ENCODE measurements around the gene ARHGEF4.
A peak's percentile ranks its signal among the peaks of the same experiment; 100 is the strongest.
"Not testable (repeated sequence)": the region's sequence is repeated elsewhere in the genome, so short reads cannot be mapped to it uniquely, and the experiment has no call there.

The ARHGEF4 gene

DNA sequence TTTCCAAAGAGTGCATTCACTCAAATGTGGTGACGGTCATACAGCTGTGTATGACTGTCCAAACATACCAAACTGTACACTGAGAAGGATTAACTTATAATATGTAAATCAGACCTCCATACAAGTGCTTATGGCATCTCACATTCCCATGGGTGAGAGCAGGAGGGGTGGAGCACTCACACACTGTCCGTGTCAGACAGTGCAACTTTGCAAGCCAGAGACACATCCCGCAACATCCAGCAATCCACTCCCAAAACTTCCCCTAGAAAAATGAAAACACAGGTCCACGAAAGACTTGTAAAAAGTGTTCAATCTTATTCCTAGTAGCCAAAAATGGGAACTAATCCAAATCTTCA, 220.2 kb downstream of the ARHGEF4 start:
- DNase-seq = no peak

GRCh38 chr2:131058214-131058843, 221.6 kb downstream of the ARHGEF4 start:
- DNase-seq = no peak

DNA sequence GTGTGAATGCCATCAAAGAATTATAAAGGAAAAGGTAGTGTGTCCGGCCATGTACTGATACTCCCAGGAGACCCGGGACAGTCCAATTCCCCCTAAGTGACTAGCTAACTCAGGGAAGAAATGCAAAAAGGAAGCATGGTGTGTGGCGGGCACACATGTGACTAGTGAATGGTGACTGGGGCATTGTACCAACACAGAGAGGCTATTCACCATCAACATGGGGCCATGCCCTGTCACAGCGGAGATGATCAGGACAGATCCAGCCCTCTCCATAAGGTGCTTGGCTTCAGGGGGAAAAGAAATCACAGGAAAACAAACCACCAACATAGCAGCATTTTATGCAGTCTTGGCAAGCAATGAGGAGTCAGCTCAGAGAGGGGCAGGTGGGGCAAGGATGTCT, 222.2 kb downstream of the ARHGEF4 start:
- no peak for DNase-seq

- no peak for DNase-seq
Measured at GRCh38 chr2:131063501-131064283, 227.0 kb downstream of the ARHGEF4 start.

- no peak for DNase-seq
Measured at GRCh38 chr2:131064589-131065512, 228.1 kb downstream of the ARHGEF4 start.

GRCh38 chr2:131067465-131068125, 230.9 kb downstream of the ARHGEF4 start:
- DNase-seq = no peak

DNA sequence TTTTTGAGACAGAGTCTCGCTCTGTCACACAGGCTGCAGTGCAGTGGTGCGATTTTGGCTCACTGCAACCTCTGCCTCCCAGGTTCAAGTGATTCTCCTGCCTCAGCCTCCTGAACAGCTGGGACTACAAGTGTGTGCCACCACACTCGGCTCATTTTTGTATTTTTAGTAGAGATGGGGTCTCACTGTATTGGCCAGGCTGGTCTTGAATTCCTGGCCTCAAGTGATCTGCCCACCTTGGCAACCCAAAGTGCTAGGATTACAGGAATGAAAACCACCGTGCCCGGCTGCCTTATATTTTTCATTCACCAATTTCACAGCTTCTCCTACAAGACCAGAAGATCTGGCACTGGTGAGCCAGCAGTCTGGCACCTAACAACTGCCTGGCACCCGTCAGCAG, 231.5 kb downstream of the ARHGEF4 start:
- DNase-seq = not testable (repeated sequence)

- DNase-seq = not testable (repeated sequence)
Measured at GRCh38 chr2:131075578-131075977, 238.9 kb downstream of the ARHGEF4 start.

DNA sequence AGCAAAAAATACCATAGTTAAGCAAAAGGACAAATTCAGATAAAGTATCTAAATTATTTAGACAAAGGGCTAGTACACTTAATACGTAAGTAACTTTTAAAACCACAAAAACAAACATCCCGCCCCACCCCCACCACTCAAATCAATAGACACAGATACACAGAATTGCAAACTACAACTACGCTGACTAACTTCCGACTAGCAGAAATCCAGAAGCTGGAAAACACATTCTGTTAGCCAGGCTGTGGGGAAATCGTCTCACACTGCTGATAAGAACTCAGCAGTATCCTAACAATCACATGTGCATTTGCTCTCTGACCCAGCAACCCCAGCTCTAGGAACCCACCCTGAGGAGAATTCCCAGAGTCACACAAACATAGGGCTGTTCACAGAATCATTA, 240.0 kb downstream of the ARHGEF4 start:
- no peak for DNase-seq

- DNase-seq = no peak
Measured at GRCh38 chr2:131077182-131077846, 240.6 kb downstream of the ARHGEF4 start.

DNA sequence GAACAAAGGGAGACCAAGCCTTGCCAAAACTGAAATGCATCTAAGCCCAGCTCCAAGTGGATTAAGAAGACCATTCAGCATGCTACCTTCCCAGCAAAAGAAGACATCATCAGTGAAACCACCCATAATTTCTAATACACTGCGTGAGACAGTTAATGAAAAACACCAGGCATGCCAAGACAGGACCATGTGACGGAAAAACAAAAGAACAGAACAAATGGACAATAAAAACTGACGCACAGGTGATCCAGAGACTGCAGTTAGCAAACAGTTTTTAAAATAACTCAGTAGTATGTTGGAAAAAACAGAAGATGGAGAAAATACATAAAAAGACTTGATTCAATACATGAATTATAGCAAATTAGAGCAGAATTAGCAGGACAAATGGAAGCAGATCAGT, 241.3 kb downstream of the ARHGEF4 start:
- no peak for DNase-seq

GRCh38 chr2:131079931-131080330, 243.2 kb downstream of the ARHGEF4 start:
- not testable (repeated sequence) for DNase-seq

DNA sequence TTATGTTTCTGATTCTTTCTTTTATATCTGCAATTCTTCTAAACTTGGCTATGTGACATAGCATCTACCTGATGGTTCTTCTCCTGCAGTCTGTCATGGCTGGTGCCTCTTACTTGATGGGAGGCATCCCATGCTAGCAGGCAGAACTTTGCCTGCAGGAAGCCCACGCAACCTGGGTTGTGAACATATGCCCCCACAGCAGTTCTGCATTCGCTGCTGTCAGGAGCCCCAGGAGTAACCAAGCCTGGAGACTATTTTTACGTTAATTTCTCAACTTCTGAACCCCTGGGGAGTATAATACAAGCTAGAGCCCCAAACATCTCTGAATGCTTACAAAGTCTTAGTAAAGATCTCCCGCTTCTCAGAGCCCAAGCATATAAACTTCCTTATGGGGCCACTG, 244.5 kb downstream of the ARHGEF4 start:
- DNase-seq = no peak

DNA sequence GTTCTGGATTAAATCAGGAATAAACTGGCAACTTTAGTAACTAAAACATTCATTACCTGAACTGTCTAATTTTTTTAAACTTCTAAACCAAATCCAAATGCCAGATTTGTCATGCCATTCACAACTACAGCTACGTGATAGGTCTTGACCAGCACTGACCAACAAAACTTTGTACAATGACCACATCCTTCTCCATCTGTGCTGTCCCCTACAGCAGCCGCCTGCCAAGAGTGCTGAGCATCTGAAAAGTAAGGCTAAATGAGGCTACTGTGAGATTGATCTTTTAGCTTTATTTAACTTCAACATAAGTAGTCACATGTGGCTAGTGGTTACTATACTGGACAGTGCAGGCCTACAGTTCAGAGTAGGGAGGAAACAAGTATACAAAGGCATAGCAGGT, 248.9 kb downstream of the ARHGEF4 start:
- no peak for DNase-seq

GRCh38 chr2:131092458-131093005, 255.8 kb downstream of the ARHGEF4 start:
- DNase-seq = no peak

DNA sequence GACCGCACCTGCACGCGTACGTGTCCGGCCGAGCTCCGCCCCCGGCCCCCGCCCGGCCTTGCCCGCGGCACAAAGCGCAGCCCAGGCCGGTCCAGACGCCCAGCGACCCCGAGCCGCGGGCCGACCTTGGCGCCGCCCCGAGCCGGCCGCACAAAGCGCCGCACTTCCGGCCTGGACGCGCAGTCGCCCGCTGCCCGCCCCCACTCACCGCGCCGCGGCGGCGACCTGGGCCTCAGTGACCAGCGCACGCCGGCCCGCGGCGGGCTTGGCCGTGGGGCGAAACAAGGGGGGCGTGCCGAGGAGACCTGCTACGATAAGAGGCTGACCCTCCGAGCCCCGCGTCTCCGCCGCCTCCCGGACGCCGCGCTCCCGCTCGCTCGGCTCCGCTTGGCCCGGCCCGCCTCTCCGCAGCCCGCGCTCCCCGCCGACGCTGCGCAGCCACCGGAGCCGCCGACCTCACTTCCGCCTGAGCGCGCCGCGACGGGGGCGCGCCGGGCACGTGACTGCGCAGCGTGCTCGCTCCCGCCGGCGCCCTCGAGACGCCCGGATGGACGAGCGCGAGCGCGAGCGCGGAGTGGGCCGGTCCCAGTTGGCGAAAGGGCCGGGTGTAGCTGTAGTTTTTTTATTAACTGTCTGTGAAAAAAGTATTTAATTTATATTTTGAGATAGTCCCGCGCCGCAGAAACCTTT, 256.4 kb downstream of the ARHGEF4 start, which contains the start of gene FAM168B:
FAM168B (minus strand) TSS at position 455 of the 690 bp plus-strand sequence. CDS start 10,814 bp downstream, outside the sequence.
- DNase-seq = peak; percentile 70 to 91

DNA sequence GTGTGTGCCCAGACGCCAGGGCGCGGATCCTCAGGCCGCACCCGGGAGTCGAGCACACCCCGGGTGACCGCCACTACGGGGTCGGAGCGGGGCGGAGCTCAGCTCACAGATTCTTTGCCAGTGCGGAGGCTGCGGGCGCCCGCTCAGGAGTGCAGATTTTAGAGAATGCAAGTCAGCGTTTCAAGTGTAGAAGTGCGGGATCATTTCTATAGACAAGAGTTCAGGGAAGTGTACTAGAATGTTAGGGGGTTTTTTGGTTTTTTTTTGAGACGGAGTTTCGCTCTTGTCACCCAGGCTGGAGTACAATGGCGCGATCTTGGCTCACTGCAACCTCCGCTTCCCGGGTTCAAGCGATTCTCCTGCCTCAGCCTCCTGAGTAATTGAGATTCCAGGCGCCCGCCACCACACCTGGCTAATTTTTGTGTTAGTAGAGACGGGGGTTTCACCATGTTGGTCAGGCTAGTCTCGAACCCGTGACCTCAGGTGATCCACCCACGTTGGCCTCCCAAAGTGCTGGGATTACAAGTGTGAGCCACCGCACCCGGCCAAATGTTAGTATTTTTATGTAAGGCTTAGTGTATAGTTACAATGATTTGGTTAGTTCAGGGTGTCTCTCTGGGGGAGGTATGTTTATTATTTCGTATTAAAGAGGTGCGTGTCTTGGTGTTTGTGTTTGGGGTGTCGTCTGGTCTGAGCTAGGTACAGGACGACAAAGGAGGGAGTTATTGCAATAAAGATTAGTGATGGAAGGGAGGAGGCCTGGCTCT, 257.2 kb downstream of the ARHGEF4 start:
- peak; percentile 20 to 70 for DNase-seq

GRCh38 chr2:131094463-131095281, 258.0 kb downstream of the ARHGEF4 start:
- no peak for DNase-seq

All from bone marrow (tissue), 2 donors.